Endothelial cell (in vitro differentiated cells): ENCODE results near the gene TROAP. TPM values are rescaled to one million over a fixed set of nuclear protein-coding genes. Genes with fewer than 3 reads are reported as not detected.
"Not testable (repeated sequence)": the region's sequence is repeated elsewhere in the genome, so short reads cannot be mapped to it uniquely, and the experiment has no call there.

Source experiments
- DNase-seq: peaks from one replicate; pipeline ENCODE4 v3.0.0; 2021; ENCODE audit warnings: low spot score
- H3K27ac Mint-ChIP-seq: one replicate; pipeline ENCODE4 v1.8.0; 2021; ENCODE audit warnings: mixed read lengths, inconsistent platforms; ENCODE audit not compliant: unreplicated experiment
- H3K27me3 Mint-ChIP-seq: one replicate; pipeline ENCODE4 v1.8.0; 2021; ENCODE audit warnings: mild to moderate bottlenecking, moderate library complexity, mixed read lengths, inconsistent platforms; ENCODE audit not compliant: unreplicated experiment
- H3K36me3 Mint-ChIP-seq: one replicate; pipeline ENCODE4 v1.8.0; 2021; ENCODE audit warnings: mild to moderate bottlenecking, low read depth, mixed read lengths, inconsistent platforms; ENCODE audit not compliant: unreplicated experiment
- H3K4me1 Mint-ChIP-seq: one replicate; pipeline ENCODE4 v1.8.0; 2021; ENCODE audit warnings: mild to moderate bottlenecking, mixed read lengths, inconsistent platforms; ENCODE audit not compliant: unreplicated experiment
- H3K4me3 Mint-ChIP-seq: one replicate; pipeline ENCODE4 v1.8.0; 2021; ENCODE audit warnings: mild to moderate bottlenecking, mixed read lengths, inconsistent platforms; ENCODE audit not compliant: unreplicated experiment
- H3K9me3 Mint-ChIP-seq: one replicate; pipeline ENCODE4 v1.8.0; 2021; ENCODE audit warnings: mixed read lengths, inconsistent platforms; ENCODE audit not compliant: unreplicated experiment
- CTCF ChIP-seq: fragments of 200-600 bp; sonication (generic); IDR thresholded peaks from one replicate; pipeline ENCODE4 v1.5.0; 2021; ENCODE audit warnings: antibody characterized with exemption; ENCODE audit not compliant: unreplicated experiment
- total RNA-seq: library from RNA; stranded (reverse); fragmentation: NEBNext Ultra II Directional; extraction: Animal tissue kit (Norgen Biotek cat#: 25700); gene quantifications from one replicate; pipeline ENCODE4 v1.2.1, GENCODE V29; 2021; ENCODE audit not compliant: unreplicated experiment

The TROAP gene
- total RNA-seq, 1 donor from 2014 or later: 12.4 TPM

GRCh38 chr12:49277466-49277865 is 45.6 kb upstream of the TROAP start:
- Mint-ChIP-seq H3K9me3 (no peaks in the 10 kb centered on the region), H3K27me3 (peaks cover 1% of the 10 kb centered on the region), H3K36me3 (peaks cover 14% of the 10 kb centered on the region), H3K4me3 (no peak overlapping the region), H3K27ac (no peak overlapping the region), H3K4me1 (peaks cover 17% of the 10 kb centered on the region)
- no peak for TF ChIP-seq CTCF
- DNase-seq: no peak

GRCh38 chr12:49279706-49280159 is 43.3 kb upstream of the TROAP start:
- H3K36me3 Mint-ChIP-seq: peaks cover under 1% of the 10 kb centered on the region
- H3K9me3 Mint-ChIP-seq: no peaks in the 10 kb centered on the region
- peaks cover 1% of the 10 kb centered on the region for H3K27me3 Mint-ChIP-seq
- H3K4me3 Mint-ChIP-seq: no peak overlapping the region
- TF ChIP-seq CTCF: no peak
- DNase-seq: no peak
- H3K27ac Mint-ChIP-seq: no peak overlapping the region
- peaks cover 20% of the 10 kb centered on the region for H3K4me1 Mint-ChIP-seq

DNA sequence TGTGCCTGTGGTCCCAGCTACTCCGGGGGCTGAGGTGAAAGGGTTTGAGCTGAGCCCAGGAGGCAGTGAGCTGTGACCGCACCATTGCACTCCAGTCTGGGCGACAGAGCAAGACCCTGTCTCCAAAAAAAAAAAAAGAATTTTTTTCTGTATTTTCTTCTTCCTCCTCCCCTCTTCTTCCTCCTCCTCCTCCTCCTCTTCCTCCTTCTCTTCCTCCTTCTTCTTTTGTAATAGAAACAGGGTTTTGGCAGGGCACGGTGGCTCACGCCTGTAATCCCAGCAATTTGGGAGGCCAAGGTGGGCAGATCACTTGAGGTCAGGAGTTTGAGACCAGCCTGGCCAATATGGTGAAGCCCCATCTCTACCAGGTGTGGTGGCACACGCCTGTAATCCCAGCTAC is 42.5 kb upstream of the TROAP start:
- H3K36me3 Mint-ChIP-seq, H3K27ac Mint-ChIP-seq, H3K27me3 Mint-ChIP-seq, DNase-seq, H3K9me3 Mint-ChIP-seq, H3K4me3 Mint-ChIP-seq: not testable (repeated sequence)
- H3K4me1 Mint-ChIP-seq: peaks cover 20% of the 10 kb centered on the region

DNA sequence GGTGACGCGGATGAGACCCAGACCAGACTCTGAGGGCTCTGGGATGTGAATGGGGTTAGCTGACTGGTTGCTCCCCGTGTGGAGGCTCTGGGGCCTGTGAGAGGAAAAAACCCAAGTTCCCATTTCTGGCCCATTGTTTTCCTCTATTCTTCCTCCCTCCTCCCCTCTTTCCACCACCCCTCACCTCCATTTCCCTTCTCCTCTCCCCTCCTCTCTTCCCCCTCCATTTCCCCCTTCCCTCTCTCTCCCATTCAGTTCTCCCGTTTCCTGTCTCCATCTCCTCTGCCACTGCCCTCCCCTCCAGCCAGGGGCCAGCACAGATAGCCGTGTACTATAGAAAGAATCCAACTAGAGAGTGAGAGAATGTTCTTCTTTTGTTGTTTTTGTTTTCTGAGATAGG is 40.8 kb upstream of the TROAP start:
- H3K9me3 Mint-ChIP-seq: no peaks in the 10 kb centered on the region
- no peak for TF ChIP-seq CTCF
- DNase-seq: no peak
- H3K36me3 Mint-ChIP-seq: no peaks in the 10 kb centered on the region
- H3K4me1 Mint-ChIP-seq: peaks cover 20% of the 10 kb centered on the region
- H3K27me3 Mint-ChIP-seq: peaks cover 1% of the 10 kb centered on the region
- no peak overlapping the region for H3K4me3 Mint-ChIP-seq
- H3K27ac Mint-ChIP-seq: peak overlapping the region; percentile 42

- peaks cover 20% of the 10 kb centered on the region for H3K4me1 Mint-ChIP-seq
- not testable (repeated sequence) for H3K9me3 Mint-ChIP-seq, H3K27ac Mint-ChIP-seq, H3K4me3 Mint-ChIP-seq, H3K36me3 Mint-ChIP-seq, DNase-seq, H3K27me3 Mint-ChIP-seq
These were observed 40.2 kb upstream of the TROAP start for GRCh38 chr12:49282740-49283375.

DNA sequence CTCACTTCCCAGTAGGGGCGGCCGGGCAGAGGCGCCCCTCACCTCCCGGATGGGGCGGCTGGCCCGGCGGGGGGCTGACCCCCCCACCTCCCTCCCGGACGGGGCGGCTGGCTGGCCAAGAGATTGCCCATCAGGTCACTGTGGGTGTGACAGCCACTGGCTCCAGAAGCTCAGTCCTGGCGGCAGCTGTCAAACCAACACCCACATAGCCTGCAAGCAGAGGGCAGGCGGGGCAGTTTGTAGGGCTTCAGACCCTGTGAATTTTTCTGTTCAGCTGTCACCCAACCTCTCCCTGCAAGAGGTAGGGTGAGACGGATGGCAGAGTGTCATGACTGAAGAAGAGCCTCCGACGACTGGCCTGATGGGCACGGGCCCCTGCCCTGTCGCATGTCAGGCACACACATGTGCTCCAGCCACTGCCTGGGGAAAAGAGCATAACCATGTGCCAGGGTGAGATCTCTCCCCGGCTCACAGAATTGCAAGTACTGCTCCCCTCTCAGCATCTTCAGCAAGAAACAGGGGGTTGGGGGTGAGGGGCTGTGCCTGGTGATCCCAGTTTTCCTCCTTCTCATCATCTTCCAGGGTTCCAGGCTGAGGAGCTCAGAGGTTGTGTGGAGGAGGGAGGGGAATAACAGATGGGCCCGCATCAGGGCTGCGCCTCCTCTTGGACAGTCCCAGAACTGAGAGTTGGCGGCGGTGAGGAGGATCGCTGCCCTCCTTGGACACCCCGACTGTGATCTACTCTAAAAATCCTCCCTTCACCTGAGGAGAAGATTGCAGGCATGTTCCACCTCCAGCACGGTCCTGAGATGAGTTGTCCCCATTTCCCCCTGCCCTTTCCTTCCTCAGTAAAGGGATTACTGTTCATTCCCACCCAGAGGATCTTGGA is 39.3 kb upstream of the TROAP start:
- H3K36me3 Mint-ChIP-seq: no peaks in the 10 kb centered on the region
- no peak for DNase-seq
- peaks cover 20% of the 10 kb centered on the region for H3K4me1 Mint-ChIP-seq
- H3K27me3 Mint-ChIP-seq: peaks cover 3% of the 10 kb centered on the region
- H3K4me3 Mint-ChIP-seq: no peak overlapping the region
- no peak overlapping the region for H3K27ac Mint-ChIP-seq
- TF ChIP-seq CTCF: no peak
- no peaks in the 10 kb centered on the region for H3K9me3 Mint-ChIP-seq
